Esophagus muscularis mucosa (tissue), 4 donors: ENCODE results near the gene SLX4IP. TPM values are rescaled to one million over a fixed set of nuclear protein-coding genes. Genes with fewer than 3 reads are reported as not detected.

Experiments used
- DNase-seq: peaks from one replicate; pipeline ENCODE4 v3.0.0-alpha.2; 2017; ENCODE audit errors: extremely low spot score
- H3K27ac ChIP-seq, 4 donors: fragments of 200-600 bp; sonication (generic); replicated peaks in 1 of 4; 1 replicate in 3 of 4; 2 replicates in 1 of 4; pipeline ENCODE4 v1.5.1; 2016 to 2019; ENCODE audit warnings: mild to moderate bottlenecking in 1 of 4
- H3K27me3 ChIP-seq, 4 donors: fragments of 200-600 bp; sonication (generic); one replicate each; pipeline versions ENCODE4 v1.5.1 to v1.6.0; 2016 to 2019
- H3K36me3 ChIP-seq, 4 donors: fragments of 200-600 bp; sonication (generic); one replicate each; pipeline ENCODE4 v1.5.1; 2016 to 2019
- H3K4me1 ChIP-seq, 4 donors: fragments of 200-600 bp; sonication (generic); one replicate each; pipeline ENCODE4 v1.5.1; 2016 to 2019
- H3K4me3 ChIP-seq, 4 donors: fragments of 200-600 bp; sonication (generic); 1 replicate in 2 of 4; 2 replicates in 2 of 4; pipeline ENCODE4 v1.5.1; 2016 to 2019; ENCODE audit warnings: mild to moderate bottlenecking in 4 of 4, moderate library complexity in 1 of 4
- H3K9me3 ChIP-seq, 4 donors: fragments of 200-600 bp; sonication (generic); 1 replicate in 3 of 4; 2 replicates in 1 of 4; pipeline ENCODE4 v1.5.1; 2016 to 2019
- EP300 ChIP-seq: sonication (generic); formaldehyde crosslinking; IDR thresholded peaks from one replicate; pipeline ENCODE4 v1.6.1; 2017; ENCODE audit warnings: antibody characterized with exemption
- POLR2A ChIP-seq: fragments of 450-650 bp; IDR thresholded peaks from one replicate; pipeline ENCODE4 v1.6.1; 2017; ENCODE audit warnings: antibody characterized with exemption, moderate library complexity, mild to moderate bottlenecking, low read depth
- POLR2AphosphoS5 ChIP-seq, 2 donors: sonication (generic); formaldehyde crosslinking; IDR thresholded peaks; one replicate each; pipeline ENCODE4 v1.6.1; 2017; ENCODE audit warnings: antibody characterized with exemption in 2 of 2
- WGBS: methylation state at CpG from one replicate; pipeline ENCODE4 v1.1.5; 2018; 5-methylcytosine and 5-hydroxymethylcytosine counted together
- intact Hi-C: fragments of 100-400 bp; cut with DNase I; formaldehyde crosslinking; loops from one replicate; pipeline ENCODE4 v1.15.1; 2023
- total RNA-seq, 4 donors: library from RNA; depleted of rRNA; stranded (reverse); fragments of >200 nt; gene quantifications; one replicate each; pipeline versions ENCODE4 v1.1.0 to v1.2.1, GENCODE V29; 2016
- TF ChIP-seq, protein P1 (sequence below), 3 experiments: fragments of 200-600 bp in 2 of 3; fragments of 450-650 bp in 1 of 3; sonication (generic) in 2 of 3; IDR thresholded peaks; one replicate each; pipeline ENCODE4 v1.5.1; 2017 to 2019; ENCODE audit warnings: antibody characterized with exemption in 3 of 3, mild to moderate bottlenecking in 2 of 3, moderate library complexity in 1 of 3

The SLX4IP gene
- total RNA-seq, 4 donors from 2014 or later = 1.2 to 2.1 (median 1.5) TPM

DNA sequence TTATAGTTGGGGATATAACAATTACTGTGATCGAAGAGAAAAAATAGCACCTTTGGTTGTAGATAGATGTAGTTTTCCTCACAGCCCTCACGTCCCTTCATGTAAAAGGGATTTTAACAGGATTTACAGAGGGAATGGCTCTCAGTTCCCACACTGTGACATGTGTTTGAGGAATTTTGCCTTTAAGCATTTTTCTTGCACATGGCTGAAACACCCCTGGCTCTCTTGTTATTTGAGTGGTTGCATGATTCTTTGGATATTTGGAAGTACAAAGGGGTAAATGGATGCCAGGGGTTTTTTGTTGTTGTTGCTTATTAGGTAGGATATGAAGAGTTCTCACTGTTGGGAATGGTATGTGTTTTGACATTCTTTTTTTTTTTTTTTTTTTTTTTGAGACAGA, 190.5 kb downstream of the SLX4IP start:
- no peaks in the 10 kb centered on the region for H3K27me3 ChIP-seq
- no peak for DNase-seq
- TF ChIP-seq, protein P1, sequence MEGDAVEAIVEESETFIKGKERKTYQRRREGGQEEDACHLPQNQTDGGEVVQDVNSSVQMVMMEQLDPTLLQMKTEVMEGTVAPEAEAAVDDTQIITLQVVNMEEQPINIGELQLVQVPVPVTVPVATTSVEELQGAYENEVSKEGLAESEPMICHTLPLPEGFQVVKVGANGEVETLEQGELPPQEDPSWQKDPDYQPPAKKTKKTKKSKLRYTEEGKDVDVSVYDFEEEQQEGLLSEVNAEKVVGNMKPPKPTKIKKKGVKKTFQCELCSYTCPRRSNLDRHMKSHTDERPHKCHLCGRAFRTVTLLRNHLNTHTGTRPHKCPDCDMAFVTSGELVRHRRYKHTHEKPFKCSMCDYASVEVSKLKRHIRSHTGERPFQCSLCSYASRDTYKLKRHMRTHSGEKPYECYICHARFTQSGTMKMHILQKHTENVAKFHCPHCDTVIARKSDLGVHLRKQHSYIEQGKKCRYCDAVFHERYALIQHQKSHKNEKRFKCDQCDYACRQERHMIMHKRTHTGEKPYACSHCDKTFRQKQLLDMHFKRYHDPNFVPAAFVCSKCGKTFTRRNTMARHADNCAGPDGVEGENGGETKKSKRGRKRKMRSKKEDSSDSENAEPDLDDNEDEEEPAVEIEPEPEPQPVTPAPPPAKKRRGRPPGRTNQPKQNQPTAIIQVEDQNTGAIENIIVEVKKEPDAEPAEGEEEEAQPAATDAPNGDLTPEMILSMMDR (IDR thresholded peaks at IDR 0.05) = no peak
- TF ChIP-seq POLR2A (no peak), POLR2AphosphoS5 (IDR thresholded peaks at IDR 0.05) (no peak), EP300 (no peak)
- intact Hi-C loops = no loop called here
- no peaks in the 10 kb centered on the region for H3K36me3 ChIP-seq
- no peaks in the 10 kb centered on the region for H3K4me1 ChIP-seq
- WGBS = 95% methylated on average over 2 of the region's 2 CpGs
- no peak overlapping the region for H3K4me3 ChIP-seq
- H3K27ac ChIP-seq = no peak overlapping the region
- H3K9me3 ChIP-seq = no peaks in the 10 kb centered on the region

DNA sequence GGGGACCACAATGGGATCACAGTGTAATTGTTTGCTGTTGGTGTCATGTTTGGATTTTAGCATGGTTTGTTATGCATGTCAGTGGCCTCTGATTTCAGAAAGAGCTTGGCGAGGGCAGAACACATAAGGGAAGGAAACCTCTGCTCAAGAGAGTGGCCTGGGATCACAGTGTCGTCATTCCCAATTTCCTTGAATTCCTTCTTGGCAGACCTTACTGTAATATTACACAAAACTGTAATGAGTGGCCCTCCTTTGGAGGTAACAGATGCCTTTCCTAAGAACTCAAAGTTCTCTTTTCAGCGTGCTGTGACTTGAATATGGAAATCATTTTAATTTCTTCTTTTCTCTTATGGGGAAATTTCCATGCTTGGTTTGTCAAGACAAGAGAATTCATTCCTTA, 191.8 kb downstream of the SLX4IP start:
- DNase-seq = no peak
- WGBS = 82% methylated on average over 3 of the region's 3 CpGs
- Histone ChIP-seq H3K27me3 (no peaks in the 10 kb centered on the region), H3K9me3 (no peaks in the 10 kb centered on the region), H3K4me3 (no peak overlapping the region), H3K36me3 (no peaks in the 10 kb centered on the region), H3K27ac (no peak overlapping the region), H3K4me1 (no peaks in the 10 kb centered on the region)
- intact Hi-C loops = no loop called here
- no peak for TF ChIP-seq POLR2A
- TF ChIP-seq POLR2AphosphoS5 (IDR thresholded peaks at IDR 0.05) = peak; percentile 16 to 47
- TF ChIP-seq, protein P1 (IDR thresholded peaks at IDR 0.05) = no peak
- TF ChIP-seq EP300 = no peak

DNA sequence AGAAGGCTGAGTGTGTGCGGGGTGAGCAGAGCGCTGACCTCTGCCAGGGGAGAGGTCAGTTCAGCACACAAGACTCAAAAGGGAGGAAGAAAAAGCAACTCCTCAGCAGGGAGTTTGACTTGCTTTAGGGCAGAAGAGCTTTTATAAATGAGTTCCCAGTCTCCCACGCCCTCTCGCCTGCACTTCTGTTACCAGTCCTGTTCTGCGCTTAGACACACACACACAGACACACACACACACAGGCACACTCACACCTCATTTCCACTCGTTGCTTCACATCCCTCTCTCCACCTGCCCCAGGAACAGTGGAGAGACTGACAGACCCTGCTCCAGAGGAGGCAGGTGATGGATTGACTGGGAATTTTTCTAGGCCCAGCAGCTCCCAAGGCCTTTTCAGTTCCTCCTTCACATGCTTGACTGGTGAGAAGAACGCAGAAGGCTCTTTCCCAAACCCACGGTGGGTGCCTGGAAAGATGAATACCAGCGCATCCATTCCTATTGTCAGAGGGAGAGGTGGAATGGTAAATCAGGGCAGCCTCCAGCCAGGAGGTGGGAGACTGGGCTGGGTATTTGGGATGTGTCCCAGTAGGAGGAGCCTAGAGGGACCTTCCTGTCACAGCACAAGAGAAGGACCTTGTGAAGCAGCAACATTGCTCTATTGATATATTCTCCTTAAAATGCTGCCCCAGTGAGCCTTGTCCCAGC, 195.0 kb downstream of the SLX4IP start:
- DNase-seq = no peak
- no peaks in the 10 kb centered on the region for H3K36me3 ChIP-seq
- H3K4me3 ChIP-seq = no peak overlapping the region
- no peaks in the 10 kb centered on the region for H3K9me3 ChIP-seq
- 79% methylated on average over 8 of the region's 9 CpGs for WGBS
- peaks cover 0 to 24% (median 13%) of the 10 kb centered on the region in 4 donors for H3K4me1 ChIP-seq
- no peaks in the 10 kb centered on the region for H3K27me3 ChIP-seq
- peak overlapping the region in 1 of 4 donors; percentile 8 for H3K27ac ChIP-seq
- intact Hi-C loops = no loop called here
- no peak for TF ChIP-seq POLR2A
- TF ChIP-seq EP300 = no peak
- TF ChIP-seq POLR2AphosphoS5 (IDR thresholded peaks at IDR 0.05) = no peak
- TF ChIP-seq, protein P1 (IDR thresholded peaks at IDR 0.05) = no peak

DNA sequence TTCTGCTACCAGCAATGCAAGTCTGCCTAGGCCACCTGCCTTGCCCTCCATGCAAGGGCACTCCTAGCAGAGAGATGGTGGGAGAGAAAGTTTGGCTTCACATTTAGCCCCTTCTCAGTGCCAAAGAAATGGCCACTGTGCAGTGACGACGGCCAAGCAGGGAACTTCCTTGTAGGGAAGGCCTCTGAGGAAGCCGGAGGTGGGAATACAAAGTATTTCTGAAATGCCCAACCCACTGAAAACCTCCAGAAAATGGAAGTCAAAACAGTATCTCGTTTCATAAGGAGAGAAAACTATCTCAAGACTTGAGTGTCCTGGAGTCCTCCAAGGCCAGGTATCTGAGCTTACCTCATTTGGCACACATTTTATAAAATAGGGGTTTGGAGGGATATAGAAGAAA, 196.0 kb downstream of the SLX4IP start:
- WGBS = 91% methylated on average over 4 of the region's 4 CpGs
- Histone ChIP-seq H3K4me1 (peaks cover 8 to 34% (median 21%) of the 10 kb centered on the region in 4 donors), H3K27ac (no peak overlapping the region)

DNA sequence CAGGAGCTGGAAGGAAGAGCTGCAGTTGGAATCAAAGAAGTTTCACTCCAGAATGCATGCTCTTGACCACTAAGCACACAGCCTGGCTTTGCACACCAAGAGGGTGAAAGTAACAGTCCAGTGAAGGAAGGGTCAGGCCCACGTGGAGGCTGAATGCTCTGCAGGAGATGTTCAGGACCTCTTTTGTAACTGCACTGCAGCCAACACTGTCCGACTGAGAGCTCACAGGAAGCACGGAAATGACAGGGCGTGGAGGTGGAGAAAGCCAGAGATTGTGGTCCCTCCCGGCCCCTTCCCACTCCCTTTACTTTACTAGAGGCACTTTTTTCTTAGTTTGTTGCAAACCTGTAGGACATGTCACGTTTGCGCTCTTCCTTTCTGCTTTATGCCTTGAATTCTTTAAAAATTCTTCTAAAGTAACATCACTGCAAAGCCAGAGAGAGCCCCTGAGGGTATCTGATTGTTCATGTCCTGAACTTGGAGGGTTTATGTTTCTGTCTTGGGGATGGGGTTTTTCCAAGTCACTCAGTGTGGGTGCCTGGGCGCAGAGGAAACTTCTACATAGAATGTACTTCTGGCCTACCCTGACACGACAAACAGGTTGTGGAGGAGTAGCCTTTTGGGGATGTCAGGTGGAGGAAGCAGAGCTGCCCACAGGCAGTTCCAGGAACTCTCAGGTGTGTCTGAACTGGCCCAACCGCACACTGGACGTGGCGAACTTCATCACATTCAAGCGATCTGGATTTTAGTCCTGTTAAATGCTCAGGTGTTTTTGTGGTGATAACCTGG, 197.8 kb downstream of the SLX4IP start:
- H3K4me3 ChIP-seq = no peak overlapping the region
- no peaks in the 10 kb centered on the region for H3K9me3 ChIP-seq
- no peaks in the 10 kb centered on the region for H3K27me3 ChIP-seq
- TF ChIP-seq EP300 (no peak), POLR2A (no peak), POLR2AphosphoS5 (IDR thresholded peaks at IDR 0.05) (no peak)
- TF ChIP-seq, protein P1 (IDR thresholded peaks at IDR 0.05) = no peak
- intact Hi-C loops = no loop called here
- peaks cover 25 to 52% (median 37%) of the 10 kb centered on the region in 4 donors for H3K4me1 ChIP-seq
- H3K27ac ChIP-seq = no peak overlapping the region
- DNase-seq = no peak
- 80% methylated on average over 12 of the region's 13 CpGs for WGBS
- peaks cover 0 to 12% (median 3%) of the 10 kb centered on the region in 4 donors for H3K36me3 ChIP-seq

More for the DNA sequence above, 196.0 kb downstream of the SLX4IP start:
- no peaks in the 10 kb centered on the region for H3K9me3 ChIP-seq
- no peak overlapping the region for H3K4me3 ChIP-seq
- TF ChIP-seq POLR2AphosphoS5 (IDR thresholded peaks at IDR 0.05) = no peak
- no peaks in the 10 kb centered on the region for H3K27me3 ChIP-seq
- no peaks in the 10 kb centered on the region for H3K36me3 ChIP-seq
- DNase-seq = no peak
- intact Hi-C loops = no loop called here
